GM18519 (cell line): ENCODE results near the gene COL26A1.
"Not testable (repeated sequence)": the region's sequence is repeated elsewhere in the genome, so short reads cannot be mapped to it uniquely, and the experiment has no call there.

Source experiments
- ATAC-seq: cut with Tn5 transposase; IDR thresholded peaks from one replicate; pipeline ENCODE4 v1.9.1; 2021; ENCODE audit warnings: mild to moderate bottlenecking, moderate library complexity; ENCODE audit not compliant: unreplicated experiment, low FRiP score

Gene COL26A1

DNA sequence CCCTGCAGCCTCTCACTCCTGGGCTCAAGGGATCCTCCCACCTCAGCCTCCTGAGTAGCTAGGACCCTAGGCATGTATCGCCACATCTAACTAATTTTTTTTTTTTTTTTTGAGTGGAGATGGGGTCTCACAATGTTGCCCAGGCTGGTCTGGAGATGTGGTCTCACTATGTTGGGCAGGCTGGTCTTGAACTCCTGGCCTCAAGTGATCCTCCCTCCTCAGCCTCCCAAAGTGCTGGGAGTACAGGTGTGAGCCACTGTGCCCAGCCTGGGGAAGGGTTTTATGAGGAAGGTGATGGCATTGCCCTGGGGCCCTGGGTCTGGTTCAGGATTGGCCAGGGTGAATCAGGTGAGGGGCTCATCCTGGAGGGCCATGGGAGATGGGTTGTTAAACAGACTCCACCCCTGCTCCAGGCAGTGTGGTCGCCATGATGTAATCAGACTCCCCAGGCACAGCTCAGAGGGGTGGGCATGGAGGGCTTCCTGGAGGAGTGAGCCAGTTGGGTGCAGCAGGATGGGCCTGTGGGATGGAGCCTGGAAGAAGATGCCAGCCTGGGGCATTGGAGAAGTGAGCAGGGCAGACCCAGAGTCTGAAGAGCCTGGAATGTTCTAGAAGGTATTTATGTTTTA is 183.7 kb downstream of the COL26A1 start:
- no peak for ATAC-seq

DNA sequence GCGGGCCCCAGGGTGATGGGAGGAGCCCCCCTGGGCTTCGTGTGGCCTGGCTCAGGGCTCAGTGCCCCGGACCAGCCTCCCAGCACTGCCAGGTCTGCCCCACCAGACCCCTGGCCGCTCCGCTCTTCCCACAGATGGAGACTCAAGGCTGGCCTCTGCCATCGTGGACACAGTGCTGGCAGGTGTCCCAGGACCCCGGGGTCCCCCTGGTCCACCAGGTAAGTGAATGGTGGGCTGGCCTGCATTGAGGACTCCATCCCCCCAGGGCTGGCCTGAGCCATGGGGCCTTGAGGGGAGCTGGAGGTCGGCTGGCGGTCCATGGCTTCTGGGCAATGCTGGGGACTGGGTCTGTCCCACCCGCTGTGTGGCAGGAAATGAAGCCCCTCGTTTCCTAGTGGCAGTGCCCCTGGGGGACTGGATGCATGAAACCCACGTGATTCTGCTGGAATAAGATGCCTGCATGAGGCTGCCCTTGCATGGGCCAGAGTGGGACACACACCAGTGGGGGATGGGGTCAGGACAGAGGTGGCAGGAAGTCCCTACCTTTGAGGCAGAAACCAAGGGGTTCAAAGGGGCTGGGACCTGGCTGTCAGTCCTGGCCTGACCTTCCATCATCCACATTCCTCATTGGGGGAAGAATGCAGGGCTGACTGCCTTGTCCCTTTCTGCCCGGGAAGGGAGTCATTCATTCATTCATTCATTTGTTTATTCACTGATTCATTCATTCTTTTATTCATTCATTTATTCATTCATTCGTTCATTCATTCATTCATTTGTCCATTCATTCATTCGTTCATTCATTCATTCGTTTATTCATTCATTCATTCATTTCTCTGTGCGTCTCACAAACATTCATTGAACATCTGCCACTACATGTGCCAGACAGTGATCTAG is 184.6 kb downstream of the COL26A1 start:
- ATAC-seq = no peak

DNA sequence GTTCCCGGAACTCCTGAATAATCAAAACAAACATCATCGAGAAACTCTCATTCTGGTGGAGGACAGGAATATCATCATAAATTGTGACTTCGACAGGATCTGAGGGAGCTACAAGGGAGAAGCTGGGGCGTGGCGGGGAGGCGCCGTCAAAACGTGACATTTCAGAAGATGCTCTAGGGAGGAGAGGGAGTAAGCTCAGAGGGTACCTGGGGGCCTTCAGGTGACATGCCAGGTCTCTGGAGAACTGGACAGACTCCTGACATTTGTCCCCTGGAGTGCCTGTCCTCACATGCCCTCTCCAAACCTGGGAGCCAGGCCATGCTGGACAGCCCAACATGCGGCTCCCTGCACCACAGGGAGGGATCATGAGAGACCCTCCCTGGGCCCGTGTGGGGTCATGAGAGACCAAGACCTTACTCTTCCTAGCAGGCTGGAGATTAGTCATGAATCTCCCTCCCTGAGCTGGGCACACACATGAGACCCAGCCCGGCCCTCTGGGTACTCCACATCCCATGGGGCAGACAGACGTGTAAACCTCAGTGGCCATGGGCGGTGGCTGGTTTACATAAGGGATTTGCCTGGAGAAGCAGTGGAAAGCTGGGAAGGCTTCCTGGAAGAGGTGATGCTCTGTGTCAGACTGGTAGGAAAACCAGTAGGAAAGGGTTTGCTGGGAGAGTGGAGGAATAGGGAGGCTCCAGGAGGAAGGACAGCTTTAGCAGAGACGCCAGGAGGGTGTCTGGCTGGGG is 185.4 kb downstream of the COL26A1 start:
- ATAC-seq = no peak

DNA sequence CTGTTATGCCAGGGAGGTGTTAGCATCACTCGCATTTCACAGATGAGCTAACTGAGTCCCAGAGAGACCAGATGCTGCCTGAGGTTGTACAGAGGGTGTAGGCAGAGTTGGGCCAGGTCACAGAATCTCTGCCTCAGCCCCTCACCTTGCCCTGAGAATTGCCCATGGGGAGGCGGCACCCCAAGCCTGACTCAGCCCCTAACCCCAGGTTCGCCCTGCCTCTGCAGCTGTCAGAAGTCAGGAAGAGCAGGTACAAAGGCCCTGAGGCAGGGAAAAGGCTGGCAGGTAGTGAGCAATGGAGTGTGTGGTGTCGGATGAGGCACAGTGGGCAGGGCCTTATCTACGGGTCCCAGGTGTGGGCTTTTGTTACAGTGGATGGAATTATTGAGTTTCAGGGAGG is 187.1 kb downstream of the COL26A1 start:
- ATAC-seq = no peak

DNA sequence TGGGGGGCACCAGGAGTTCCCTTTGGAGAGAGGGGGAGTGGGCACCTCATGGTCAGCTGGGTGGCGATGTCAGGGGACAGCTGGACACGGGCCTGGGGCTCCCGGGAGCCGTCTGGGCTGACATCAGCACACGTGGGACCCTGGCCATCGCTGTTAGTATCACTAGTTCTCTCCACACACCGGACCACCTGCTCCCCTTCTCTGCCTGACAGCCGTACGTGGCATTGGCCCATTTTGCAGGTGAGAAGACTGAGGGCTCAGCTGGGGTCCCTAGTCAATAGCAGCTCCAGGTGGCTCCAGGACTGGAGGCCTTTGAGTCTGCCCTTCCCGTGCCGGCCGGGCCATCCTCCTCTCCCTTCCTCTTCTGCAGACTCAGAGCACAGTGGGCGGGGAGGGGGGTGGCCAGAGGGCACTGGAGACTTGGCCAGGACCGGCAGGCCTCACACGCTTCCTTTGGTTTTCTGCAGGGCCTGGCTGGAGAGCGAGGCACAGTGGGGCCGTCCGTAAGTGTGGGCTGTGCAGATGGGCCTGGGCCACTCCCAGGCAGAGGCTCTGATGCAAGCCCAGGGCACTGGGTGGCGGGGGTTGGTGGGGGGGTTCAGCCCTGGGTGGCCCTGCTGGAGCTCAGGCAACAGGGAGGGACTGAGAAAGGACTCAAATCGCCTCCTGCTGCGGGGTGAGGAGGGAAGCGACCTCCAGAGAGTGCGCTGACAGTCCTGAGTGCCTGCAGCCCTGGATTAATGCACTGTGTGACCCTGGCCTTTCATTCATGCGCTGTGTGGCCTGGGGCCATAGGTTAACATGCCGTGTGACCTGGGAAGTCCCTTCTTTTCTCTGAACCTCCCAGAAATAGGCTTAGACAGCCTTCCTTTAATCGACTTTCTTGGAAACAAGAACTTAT is 188.2 kb downstream of the COL26A1 start:
- ATAC-seq = no peak

DNA sequence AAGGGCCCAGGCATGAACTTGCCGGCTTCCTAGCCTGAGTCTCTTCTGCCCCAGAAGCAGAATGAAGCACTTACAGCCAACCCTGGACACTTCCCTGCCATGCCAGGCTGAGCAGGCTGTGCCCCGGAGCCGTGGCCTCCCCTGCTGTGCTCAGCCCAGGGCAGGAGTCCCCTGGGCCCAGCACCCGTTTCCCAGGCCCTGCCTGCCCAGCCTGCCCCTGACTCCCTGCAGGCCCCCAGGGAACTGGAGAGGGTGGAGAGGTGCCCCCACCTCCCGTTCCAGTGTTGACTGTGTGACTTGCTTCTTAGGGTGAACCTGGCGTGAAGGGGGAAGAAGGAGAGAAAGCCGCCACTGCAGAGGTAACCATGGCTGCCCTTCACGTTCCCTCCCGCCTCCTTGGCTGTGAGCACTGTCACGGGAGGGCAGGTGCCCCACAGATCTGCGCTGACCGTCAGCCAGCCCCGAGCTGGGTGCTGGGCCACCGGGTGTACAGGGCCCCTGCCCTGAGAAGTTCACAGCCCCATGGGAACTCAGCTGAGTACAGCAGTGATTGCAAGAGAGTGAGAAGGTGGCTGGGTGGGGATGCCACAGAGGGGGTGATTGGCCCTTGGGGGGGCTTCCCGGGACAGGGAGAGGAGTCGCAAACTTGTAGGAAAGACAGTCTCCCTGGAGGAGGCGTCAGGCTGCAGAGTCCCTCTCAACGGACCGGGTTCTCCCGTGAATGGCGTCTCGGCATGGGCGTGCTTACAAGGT is 190.5 kb downstream of the COL26A1 start:
- ATAC-seq = no peak

DNA sequence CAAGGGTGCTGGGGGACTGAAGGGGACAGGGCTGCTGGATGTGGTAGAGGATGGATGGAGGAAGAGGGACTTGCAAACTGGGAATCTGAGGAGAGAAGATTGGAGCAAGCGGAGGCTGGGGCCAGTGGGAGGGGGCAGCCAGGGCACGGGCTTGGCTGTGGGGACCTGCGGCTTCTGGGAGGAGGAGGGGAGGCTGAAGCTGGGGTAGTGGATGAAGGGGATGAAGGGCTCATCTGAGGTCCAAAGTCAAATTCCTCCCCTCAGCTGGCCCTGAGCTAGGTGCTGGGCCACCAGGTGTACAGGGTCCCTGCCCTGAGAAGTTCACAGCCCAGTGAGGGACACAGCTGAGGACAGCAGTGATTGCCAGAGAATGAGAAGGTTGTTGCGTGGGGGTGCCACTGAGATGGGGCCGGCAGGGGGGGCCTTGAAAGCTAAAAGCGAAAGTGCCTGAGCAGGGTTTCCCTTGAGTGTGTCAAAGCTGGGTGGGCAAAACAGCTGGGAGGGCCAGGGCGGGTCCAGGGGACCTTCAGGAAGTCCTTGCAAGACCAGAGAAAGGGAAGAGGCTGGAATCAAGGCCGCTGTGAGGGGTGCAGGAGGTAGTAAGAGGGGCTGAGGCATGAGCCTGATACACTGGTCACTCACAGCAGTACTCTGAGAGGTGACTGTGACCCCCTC is 191.2 kb downstream of the COL26A1 start:
- no peak for ATAC-seq

DNA sequence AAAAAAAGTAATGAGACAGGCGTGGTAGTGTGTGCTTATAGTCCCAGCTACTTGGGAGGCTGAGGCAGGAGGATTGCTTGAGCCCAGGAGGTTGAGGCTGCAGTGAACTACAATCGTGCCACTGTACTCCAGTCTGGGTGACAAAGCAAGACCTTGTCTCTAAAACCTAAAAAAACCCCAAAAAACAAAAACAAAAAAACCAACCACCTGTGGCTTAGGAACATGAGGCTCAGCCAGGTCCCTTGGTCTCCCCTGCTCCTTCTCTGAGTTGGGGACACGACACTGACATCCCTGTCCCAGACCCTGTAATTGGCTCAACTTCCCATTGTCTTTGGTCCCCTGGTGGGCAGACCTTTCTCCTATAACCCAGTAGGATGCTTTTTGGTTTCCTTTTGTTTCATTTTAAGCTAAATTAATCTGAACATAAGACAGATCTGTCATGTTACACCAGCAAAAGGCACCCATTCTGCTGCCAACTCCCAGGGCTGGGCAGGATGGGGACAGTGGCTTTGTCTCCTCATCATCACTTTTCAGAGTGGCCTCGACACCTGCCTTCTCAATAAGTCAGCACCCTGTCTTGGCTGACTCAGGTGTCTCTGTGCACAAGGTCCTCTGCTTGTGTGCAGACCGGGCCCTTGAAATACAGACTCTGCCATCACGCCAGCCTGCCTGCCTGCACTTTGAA is 192.1 kb downstream of the COL26A1 start:
- ATAC-seq = no peak

DNA sequence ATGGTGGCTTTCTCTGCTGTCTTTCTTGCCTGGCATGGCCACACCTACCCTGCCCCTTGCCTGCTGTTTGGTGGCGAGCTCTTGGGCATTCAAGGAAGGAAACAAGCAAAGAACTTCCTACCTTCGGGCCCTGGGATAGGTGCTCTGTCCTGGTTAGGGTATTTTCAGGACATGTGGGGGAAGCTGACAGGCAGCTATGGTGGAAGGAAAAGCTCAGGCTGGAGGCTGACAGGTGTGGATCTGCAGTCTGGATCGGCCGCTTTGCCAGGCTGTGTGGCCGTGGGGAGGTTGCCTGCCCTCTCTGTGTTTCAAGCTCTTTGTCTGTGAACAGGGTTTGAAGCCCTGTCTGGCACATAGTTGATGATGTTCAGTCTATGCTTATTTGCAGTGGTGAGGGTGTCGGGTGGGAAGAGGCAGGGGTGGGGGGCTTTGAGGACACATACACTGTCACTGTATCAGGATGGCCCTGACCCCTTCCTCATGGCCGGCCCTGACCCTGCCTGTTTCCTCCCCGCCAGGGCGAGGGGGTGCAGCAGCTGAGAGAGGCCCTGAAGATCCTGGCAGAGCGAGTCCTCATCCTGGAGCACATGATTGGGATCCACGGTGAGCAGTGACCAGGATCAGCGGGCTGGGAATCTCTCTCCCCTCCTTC is 192.7 kb downstream of the COL26A1 start:
- ATAC-seq = no peak

DNA sequence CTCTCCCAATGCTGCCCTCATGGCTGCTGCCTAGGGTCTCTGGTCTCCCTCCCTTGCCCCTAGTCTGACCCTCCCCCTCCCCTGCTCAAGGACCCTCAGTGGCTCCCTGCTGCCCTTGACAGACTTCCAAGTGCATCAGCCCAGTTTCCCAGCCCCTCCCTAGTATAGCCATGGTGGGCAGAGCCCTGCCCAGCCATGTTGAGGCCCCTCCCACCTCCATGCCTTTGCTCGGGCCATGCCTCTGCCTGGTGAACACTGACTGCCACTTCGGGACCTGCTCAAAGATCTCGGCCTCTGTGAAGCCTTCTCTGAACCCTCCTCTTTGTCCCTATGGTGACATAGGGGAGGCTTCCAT is 193.2 kb downstream of the COL26A1 start:
- no peak for ATAC-seq

DNA sequence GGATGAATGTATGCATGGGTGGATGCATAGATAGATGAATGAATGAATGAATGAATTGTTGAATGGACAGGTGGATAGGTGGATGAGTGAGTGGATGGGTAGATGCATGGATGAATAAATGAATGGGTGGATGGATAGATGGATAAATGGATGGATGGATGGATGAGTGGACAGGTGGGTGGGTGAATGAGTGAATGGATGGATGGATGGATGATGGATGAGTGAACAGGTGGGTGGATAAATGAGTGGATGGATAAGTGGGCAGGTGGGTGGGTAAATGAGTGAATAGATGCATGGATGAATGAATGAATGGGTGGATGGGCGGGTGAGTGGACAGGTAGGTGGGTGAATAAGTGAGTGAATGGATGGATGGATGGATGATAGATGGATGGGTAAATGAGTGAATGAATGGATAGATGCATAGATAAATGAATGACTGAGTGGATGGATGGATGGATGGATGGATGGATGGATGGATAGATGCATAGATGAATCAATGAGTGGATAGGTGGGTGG is 193.8 kb downstream of the COL26A1 start:
- ATAC-seq = no peak

DNA sequence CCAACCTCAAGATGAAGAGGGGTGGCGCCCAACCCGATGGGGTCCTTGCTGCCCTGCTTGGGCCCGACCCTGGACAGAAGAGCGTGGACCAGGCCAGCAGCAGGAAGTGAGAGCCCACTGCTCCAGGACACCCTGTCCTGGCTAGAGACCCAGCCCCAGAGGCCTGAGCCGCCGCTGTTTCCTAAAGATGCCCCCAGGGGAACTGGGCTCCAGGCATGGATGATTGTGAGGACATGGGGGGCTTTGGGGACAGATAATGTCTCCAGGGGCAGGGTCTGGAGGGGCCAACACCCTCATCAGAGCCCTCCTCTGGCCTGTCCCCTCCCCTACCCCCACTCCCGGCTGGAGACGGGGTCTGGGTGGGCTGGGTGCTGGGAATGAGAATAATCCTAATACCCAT is 194.7 kb downstream of the COL26A1 start:
- no peak for ATAC-seq

DNA sequence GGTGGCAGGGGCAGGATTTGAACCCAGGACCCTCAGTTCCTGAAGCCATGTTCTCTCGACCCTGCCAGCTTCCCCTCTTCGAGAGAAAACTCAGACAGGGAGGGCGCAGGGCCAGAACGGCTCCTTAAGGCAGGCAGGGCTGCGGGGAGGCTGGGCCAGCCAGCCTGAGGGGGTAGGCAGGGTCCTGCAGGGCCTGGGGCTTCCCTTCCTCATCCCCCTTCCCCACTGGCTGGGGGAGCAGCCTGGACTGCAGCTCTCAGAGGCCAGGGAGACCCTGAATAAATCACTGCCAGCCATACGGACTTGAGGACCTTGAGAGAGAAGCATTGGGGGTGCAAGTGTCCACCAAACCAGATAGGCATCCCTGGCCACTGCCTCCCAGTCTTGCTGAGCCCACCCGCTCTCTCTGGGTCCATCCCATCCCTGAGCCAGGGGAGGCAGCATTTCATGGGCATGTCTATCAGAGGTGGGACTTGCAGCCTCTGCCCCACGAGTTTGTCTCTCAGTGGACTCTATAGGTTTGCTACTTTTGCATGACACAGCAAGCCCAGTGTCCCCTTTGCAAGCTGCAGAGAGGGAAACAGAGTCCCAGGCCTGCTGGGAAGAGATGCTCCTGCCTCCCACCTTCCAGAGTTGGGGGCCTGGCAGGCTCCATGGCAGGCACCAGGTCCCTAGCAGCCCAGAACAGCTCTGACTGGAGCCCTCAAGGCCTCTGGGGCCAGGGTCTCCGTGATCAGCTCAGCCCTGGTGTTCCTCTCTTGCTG is 195.5 kb downstream of the COL26A1 start:
- no peak for ATAC-seq

DNA sequence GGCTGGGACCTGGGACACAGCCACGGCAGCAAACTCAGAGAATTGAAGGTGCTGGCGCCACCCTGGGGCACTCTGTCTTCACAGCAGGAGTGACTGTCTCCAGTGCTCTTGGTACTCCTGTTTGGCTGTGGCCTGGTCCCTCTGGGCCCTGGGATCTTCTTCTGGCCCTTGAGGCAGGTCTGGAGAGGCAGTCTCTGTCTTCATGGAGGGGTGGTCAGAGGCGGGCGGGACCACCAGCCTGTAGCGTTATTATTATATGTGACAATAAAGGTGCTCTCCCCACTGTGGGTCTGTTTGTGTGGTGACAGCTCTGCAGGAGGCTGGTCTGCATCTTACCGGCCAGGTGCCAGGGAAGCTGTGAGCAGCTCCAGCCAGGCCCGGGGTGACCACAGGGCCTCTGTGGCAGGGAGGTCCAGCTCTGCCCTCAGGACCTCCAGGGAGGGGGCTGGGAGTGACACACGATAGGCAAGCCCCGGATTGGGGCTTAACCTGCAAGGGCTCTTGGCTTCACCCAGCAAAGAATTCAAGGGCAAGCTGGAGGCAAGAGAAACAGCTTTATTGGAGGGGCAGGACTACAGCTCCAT is 196.2 kb downstream of the COL26A1 start:
- ATAC-seq = no peak

DNA sequence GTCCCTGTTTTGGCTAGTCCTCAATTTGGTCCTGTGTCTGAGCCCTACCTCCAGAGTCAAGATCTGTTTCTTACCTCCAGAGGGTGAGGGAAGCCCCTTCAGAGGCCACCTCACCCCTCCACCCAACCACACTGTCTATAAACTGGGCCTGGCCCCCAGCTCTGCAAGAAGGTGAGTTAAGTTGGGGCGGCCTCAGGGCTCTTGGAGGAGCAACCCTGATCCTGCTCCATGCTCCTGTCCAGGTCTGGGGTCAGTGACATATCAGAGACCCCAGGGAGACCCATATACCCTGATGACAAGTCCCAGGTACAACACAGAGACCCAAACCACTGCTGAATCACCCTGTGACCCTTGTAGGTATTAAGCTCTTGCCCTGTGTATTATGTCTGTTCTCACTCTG is 196.9 kb downstream of the COL26A1 start:
- ATAC-seq = no peak

DNA sequence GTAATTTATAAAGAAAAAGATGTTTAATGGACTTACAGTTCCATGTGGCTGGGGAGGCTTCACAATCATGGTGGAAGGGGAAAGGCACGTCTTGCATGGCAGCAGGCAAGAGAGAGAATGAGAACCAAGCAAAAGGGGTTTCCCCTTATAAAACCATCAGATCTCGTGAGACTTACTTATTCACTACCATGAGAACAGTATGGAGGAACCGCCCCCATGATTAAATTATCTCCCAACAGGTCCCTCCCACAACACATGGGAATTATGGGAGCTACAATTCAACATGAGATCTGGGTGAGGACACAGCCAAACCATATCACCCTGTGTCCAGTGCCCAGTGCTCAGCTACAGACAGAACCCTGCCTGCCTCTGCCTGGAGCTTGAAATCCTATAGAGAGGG is 197.3 kb downstream of the COL26A1 start:
- not testable (repeated sequence) for ATAC-seq

DNA sequence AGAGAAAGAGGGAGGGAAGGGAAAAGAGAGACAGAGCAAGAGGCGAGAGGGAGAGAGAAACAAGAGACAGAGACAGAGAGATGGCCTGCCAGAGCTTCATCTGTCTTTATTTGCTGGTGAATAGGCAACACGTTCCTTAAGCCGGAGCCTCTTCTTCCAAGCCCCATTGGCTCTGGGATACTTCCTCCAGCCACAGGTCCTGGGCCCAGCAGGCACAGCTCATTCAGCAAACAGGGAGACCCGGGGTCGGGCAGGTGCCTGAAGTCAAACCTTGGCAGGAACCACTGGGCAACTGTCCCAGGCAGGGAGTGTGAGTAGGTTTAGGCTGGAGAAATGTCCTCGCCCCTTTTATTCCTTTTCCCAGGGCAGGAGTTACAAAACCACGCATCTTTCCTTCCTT is 198.2 kb downstream of the COL26A1 start:
- ATAC-seq = no peak
